Cardiac fibroblast (primary cell): ENCODE measurements around the gene KLHL17.
A peak's percentile ranks its signal among the peaks of the same experiment; 100 is the strongest.

Experiments
- DNase-seq, 2 donors: peaks; one replicate each; pipeline versions ENCODE4 v3.0.0 to v3.0.0-alpha.2; 2010; ENCODE audit warnings: low read depth in 2 of 2
- H3K4me3 ChIP-seq, 2 donors: replicated peaks in 1 of 2; 1 replicate in 1 of 2; 2 replicates in 1 of 2; pipeline ENCODE4 v1.5.1; 2011; ENCODE audit warnings: low read depth in 2 of 2, low read length in 2 of 2, mild to moderate bottlenecking in 2 of 2, moderate library complexity in 1 of 2
- TF ChIP-seq, protein P1 (sequence below): IDR thresholded peaks from one replicate; pipeline ENCODE4 v1.5.1; 2011; ENCODE audit warnings: low read depth, mild to moderate bottlenecking, low read length, inconsistent platforms

The KLHL17 gene

DNA sequence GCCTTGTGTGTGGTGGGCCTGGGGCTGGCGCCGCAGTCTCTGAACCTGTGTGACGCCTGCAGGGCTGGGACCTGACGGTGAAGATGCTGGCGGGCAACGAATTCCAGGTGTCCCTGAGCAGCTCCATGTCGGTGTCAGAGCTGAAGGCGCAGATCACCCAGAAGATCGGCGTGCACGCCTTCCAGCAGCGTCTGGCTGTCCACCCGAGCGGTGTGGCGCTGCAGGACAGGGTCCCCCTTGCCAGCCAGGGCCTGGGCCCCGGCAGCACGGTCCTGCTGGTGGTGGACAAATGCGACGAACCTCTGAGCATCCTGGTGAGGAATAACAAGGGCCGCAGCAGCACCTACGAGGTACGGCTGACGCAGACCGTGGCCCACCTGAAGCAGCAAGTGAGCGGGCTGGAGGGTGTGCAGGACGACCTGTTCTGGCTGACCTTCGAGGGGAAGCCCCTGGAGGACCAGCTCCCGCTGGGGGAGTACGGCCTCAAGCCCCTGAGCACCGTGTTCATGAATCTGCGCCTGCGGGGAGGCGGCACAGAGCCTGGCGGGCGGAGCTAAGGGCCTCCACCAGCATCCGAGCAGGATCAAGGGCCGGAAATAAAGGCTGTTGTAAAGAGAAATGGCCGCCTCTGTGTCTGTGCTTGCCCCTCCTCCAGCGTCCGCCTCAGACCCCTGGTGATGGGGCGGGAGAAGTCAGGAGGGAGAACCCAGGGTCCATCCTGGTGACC lies 53.7 kb downstream of the KLHL17 start:
- TF ChIP-seq, protein P1, sequence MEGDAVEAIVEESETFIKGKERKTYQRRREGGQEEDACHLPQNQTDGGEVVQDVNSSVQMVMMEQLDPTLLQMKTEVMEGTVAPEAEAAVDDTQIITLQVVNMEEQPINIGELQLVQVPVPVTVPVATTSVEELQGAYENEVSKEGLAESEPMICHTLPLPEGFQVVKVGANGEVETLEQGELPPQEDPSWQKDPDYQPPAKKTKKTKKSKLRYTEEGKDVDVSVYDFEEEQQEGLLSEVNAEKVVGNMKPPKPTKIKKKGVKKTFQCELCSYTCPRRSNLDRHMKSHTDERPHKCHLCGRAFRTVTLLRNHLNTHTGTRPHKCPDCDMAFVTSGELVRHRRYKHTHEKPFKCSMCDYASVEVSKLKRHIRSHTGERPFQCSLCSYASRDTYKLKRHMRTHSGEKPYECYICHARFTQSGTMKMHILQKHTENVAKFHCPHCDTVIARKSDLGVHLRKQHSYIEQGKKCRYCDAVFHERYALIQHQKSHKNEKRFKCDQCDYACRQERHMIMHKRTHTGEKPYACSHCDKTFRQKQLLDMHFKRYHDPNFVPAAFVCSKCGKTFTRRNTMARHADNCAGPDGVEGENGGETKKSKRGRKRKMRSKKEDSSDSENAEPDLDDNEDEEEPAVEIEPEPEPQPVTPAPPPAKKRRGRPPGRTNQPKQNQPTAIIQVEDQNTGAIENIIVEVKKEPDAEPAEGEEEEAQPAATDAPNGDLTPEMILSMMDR = no peak
- DNase-seq = peak; percentile 45 to 53
- peak overlapping the region; percentile 64 to 76 for H3K4me3 ChIP-seq

DNA sequence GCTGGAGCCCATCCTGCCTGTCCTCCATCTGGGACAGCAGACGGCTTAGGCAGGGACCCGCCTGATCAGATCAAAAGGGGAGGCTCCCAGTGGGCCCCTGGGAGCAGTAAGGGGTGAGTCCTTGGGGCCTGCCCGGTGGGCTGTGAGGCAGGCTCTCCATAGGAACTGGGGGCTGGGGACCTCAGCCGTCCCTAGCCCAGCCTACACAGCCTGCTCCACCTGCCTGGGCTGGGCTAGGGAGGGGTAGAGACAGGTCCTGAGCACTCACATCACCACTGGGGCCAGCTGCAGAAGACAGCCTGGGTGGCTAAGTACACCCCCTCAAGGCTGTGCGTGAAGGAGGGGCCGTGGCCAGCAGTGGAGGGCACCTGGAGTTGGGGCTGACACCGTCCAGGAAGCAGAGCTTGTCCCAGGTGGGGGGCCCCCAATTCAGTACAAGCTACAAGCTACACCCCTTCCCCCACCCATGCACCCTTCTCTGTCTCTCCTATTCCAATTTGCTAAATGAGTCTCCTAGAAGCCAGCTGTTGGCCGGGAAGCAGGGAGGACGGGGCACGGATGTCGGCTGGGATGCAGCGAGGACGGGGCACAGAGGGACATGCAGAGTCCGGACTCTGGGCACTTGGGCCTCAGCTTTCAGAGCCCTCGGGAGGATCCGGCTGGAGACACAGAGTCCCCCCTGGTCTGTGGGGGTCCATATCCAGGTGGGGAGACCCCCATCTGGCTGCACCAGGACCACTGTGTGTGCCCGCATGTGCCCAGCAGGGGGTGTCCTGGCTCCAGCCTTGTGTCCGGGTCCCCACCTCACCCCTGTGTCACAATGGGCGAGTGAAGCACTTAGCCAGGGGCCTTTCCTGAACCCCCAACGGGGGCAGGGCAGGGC lies 54.7 kb downstream of the KLHL17 start:
- no peak for DNase-seq
- H3K4me3 ChIP-seq = peak overlapping the region in 1 of 2 donors; percentile 76
- TF ChIP-seq, protein P1 = peak; percentile 37
